Panc1 (cell line): ENCODE measurements around the gene TRIM28. TPM values are rescaled to one million over a fixed set of nuclear protein-coding genes. Genes with fewer than 3 reads are reported as not detected.

ENCODE experiments used
- ATAC-seq: fragments of 200-7000 bp; cut with Tn5 transposase; 2 replicates; pipeline ENCODE4 v1.9.1; 2020; ENCODE audit warnings: mild to moderate bottlenecking, moderate library complexity
- BruUV-seq: library from RNA; stranded (reverse); fragments of 400-500 nt; replicated peaks from 2 replicates; lab custom pipeline; 2021; lab: Mats Ljungman, UMichigan
- CTCF ChIA-PET: fragments of 300-600 bp; sonication (Branson Sonifier 250); formaldehyde crosslinking; loops from one replicate; lab custom pipeline; 2022; ENCODE audit warnings: antibody characterized with exemption; lab: Charles Lee
- POLR2A ChIA-PET: fragments of 300-600 bp; sonication (Branson Sonifier 250); formaldehyde crosslinking; loops from one replicate; lab custom pipeline; 2022; ENCODE audit warnings: antibody characterized with exemption; lab: Charles Lee
- DNase-seq: peaks from one replicate; pipeline ENCODE4 v3.0.0-alpha.2; 2010; ENCODE audit warnings: low read depth, low spot score
- H3K27ac ChIP-seq: 2 replicates; pipeline ENCODE4 v1.5.1; 2011; ENCODE audit warnings: mild to moderate bottlenecking, low read length, inconsistent platforms
- H3K27me3 ChIP-seq: fragments of 200-500 bp; sonication (Bioruptor generic); 2 replicates; pipeline ENCODE4 v1.6.0; 2014; ENCODE audit warnings: low read length, inconsistent platforms; ENCODE audit not compliant: control insufficient read depth, insufficient read depth
- H3K36me3 ChIP-seq: fragments of 200-500 bp; sonication (Bioruptor generic); 2 replicates; pipeline ENCODE4 v1.5.1; 2014; ENCODE audit warnings: inconsistent platforms, mild to moderate bottlenecking, low read length, moderate library complexity; ENCODE audit not compliant: control insufficient read depth, insufficient read depth
- H3K4me1 ChIP-seq: 2 replicates; pipeline ENCODE4 v1.5.1; 2011; ENCODE audit warnings: inconsistent platforms, mild to moderate bottlenecking, low read length, moderate library complexity; ENCODE audit not compliant: control insufficient read depth, insufficient read depth
- H3K4me3 ChIP-seq, 2 experiments: 2 replicates each; pipeline ENCODE4 v1.5.1; 2011 to 2012; ENCODE audit warnings: low read depth in 2 of 2, low read length in 2 of 2, mild to moderate bottlenecking in 2 of 2, inconsistent platforms in 1 of 2, moderate library complexity in 1 of 2
- H3K9me3 ChIP-seq: fragments of 200-500 bp; sonication (Bioruptor generic); 2 replicates; pipeline ENCODE4 v1.5.1; 2014; ENCODE audit warnings: low read depth, mild to moderate bottlenecking, inconsistent platforms, low read length, moderate library complexity; ENCODE audit not compliant: control insufficient read depth, insufficient read depth
- CTCF ChIP-seq: fragments of 450-650 bp; IDR thresholded peaks from 2 replicates; pipeline ENCODE4 v1.5.1; 2017; ENCODE audit warnings: mild to moderate bottlenecking
- POLR2AphosphoS5 ChIP-seq: IDR thresholded peaks from 2 replicates; pipeline ENCODE4 v1.6.1; 2012; ENCODE audit warnings: mild to moderate bottlenecking, low read depth, low read length, moderate library complexity
- REST ChIP-seq, 2 experiments: IDR thresholded peaks; 2 replicates each; pipeline ENCODE4 v1.6.1; 2011 to 2012; ENCODE audit warnings: low read depth in 2 of 2, control low read depth in 1 of 2, low read length in 1 of 2, mild to moderate bottlenecking in 1 of 2, moderate library complexity in 1 of 2; ENCODE audit not compliant: insufficient read depth in 1 of 2
- SIN3A ChIP-seq: IDR thresholded peaks from 2 replicates; pipeline ENCODE4 v1.6.1; 2012; ENCODE audit warnings: low read depth, mild to moderate bottlenecking, low read length, moderate library complexity, borderline replicate concordance; ENCODE audit not compliant: insufficient read depth
- TCF7L2 ChIP-seq: IDR thresholded peaks from 2 replicates; pipeline ENCODE4 v1.6.1; 2011; ENCODE audit warnings: mild to moderate bottlenecking, low read depth, low read length, inconsistent platforms
- in situ Hi-C: cut with HindIII; loops from 2 replicates; pipeline ENCODE4 v1.10.0; 2016; ENCODE audit warnings: low sequenced_read_pairs, low pct_unique_long_range_greater_than_20kb
- intact Hi-C: fragments of 100-400 bp; cut with micrococcal nuclease; formaldehyde crosslinking; loops from one replicate; pipeline ENCODE4 v1.10.0; 2022; ENCODE audit not compliant: unreplicated experiment
- total RNA-seq: library from RNA; stranded (reverse); gene quantifications from one replicate; pipeline ENCODE4 v1.2.1, GENCODE V29; 2021; ENCODE audit not compliant: unreplicated experiment

TRIM28 gene
- total RNA-seq, 1 experiment from 2014 or later = 767 TPM

- BruUV-seq = no TSS peak
- no peaks in the 10 kb centered on the region for H3K27me3 ChIP-seq
- H3K27ac ChIP-seq = no peak overlapping the region
- H3K4me3 ChIP-seq = no peak overlapping the region
- no peak for TF ChIP-seq TCF7L2
- TF ChIP-seq POLR2AphosphoS5 = no peak
- no peak for TF ChIP-seq SIN3A
- no peak for TF ChIP-seq REST (IDR thresholded peaks at IDR 0.05; ENCODE audit: insufficient read depth in 1 of 2, low read depth in 2 of 2, low read length in 1 of 2)
- TF ChIP-seq CTCF = no peak
- CTCF ChIA-PET = no interaction called here
- no peaks in the 10 kb centered on the region for H3K36me3 ChIP-seq
- peaks cover 9% of the 10 kb centered on the region for H3K4me1 ChIP-seq
- intact Hi-C loops (no loop called here), in situ Hi-C loops (no loop called here)
- no peaks in the 10 kb centered on the region for H3K9me3 ChIP-seq
- DNase-seq (no peak), ATAC-seq (no peak)
- POLR2A ChIA-PET = no interaction called here
These were observed 34.4 kb downstream of the TRIM28 start for GRCh38 chr19:58578012-58578925.

GRCh38 chr19:58579473-58580142 lies 35.7 kb downstream of the TRIM28 start:
- TF ChIP-seq SIN3A (no peak), TCF7L2 (no peak), POLR2AphosphoS5 (no peak), CTCF (no peak), REST (IDR thresholded peaks at IDR 0.05; ENCODE audit: insufficient read depth in 1 of 2, low read depth in 2 of 2, low read length in 1 of 2) (no peak)
- peaks cover 6% of the 10 kb centered on the region for H3K4me1 ChIP-seq
- H3K27ac ChIP-seq = no peak overlapping the region
- H3K27me3 ChIP-seq = no peaks in the 10 kb centered on the region
- H3K4me3 ChIP-seq = no peak overlapping the region
- in situ Hi-C loops = no loop called here
- no peaks in the 10 kb centered on the region for H3K9me3 ChIP-seq
- ATAC-seq (no peak), DNase-seq (no peak)
- intact Hi-C loops = no loop called here
- BruUV-seq = no TSS peak
- no peaks in the 10 kb centered on the region for H3K36me3 ChIP-seq
- ChIA-PET POLR2A (no interaction called here), CTCF (no interaction called here)
